ENCODE data around the gene FBXO9.
A peak's percentile ranks its signal among the peaks of the same experiment; 100 is the strongest.

FBXO9 gene

DNA sequence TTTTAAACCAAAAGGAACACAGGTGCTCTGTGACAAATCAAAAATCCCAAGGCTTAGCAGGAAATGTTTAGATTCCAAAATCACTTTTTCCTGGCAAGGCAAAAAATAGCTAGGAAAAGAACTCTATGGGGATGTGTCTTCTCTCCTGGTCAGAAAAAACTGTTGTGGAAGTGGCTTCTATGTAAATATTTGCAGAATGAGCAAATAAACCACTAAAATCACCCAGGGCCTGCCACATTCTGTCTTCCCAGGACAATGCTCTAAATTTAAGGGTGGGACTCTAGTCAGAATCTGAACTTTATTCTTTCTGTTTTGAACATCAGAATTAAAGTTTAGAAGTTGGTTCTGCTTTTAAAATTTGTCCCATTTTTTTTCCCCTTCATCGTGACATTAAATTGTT lies 54.1 kb downstream of the FBXO9 start:
- Histone ChIP-seq H3K36me3 (no peaks in the 10 kb centered on the region), H3K27me3 (ENCODE audit: insufficient read depth, low read depth, severe bottlenecking) (no peaks in the 10 kb centered on the region), H3K9me3 (ENCODE audit: severe bottlenecking) (peaks cover 5% of the 10 kb centered on the region), H3K4me3 (ENCODE audit: low read depth, low read length) (no peak overlapping the region), H3K27ac (peak overlapping the region; percentile 78)
- DNase-seq, result no peak
- TF ChIP-seq, protein P1, sequence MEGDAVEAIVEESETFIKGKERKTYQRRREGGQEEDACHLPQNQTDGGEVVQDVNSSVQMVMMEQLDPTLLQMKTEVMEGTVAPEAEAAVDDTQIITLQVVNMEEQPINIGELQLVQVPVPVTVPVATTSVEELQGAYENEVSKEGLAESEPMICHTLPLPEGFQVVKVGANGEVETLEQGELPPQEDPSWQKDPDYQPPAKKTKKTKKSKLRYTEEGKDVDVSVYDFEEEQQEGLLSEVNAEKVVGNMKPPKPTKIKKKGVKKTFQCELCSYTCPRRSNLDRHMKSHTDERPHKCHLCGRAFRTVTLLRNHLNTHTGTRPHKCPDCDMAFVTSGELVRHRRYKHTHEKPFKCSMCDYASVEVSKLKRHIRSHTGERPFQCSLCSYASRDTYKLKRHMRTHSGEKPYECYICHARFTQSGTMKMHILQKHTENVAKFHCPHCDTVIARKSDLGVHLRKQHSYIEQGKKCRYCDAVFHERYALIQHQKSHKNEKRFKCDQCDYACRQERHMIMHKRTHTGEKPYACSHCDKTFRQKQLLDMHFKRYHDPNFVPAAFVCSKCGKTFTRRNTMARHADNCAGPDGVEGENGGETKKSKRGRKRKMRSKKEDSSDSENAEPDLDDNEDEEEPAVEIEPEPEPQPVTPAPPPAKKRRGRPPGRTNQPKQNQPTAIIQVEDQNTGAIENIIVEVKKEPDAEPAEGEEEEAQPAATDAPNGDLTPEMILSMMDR (IDR thresholded peaks at IDR 0.05; ENCODE audit: low read depth, low read length), result no peak

DNA sequence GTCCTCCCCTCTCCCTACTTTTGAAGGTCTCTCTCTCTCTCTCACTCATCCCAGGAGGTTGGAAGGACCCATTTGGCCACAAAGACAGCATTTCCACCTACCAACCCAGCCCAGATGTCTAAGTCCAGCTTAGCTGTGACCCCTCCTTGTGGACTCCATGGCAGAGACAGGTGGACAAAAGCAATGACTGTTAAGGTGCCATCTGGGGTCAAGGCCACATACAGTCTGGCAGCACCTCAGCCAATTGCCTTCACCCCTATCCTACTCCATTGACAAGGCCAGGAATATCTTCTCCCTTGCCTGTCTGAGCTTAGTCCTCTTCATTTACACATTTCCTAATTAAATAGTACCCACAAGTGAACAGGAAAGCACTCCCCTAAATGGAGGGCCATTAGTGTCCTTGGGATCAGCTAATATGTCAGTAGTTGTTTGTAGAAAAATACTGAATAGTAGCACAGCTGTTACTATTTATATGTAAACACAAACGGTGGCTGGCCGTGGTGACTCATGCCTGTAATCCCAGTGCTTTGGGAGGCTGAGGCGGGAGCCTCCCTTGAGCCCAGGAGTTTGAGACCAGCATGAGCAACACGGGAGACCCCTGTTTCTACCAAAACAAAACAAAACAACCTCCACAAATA lies 54.7 kb downstream of the FBXO9 start:
- TF ChIP-seq, protein P1 (IDR thresholded peaks at IDR 0.05; ENCODE audit: low read depth, low read length), result 0 out of 2 replicates have a peak, but pooled peaks have one; percentile 5
- Histone ChIP-seq H3K27ac (peak overlapping the region; percentile 78), H3K4me3 (ENCODE audit: low read depth, low read length) (no peak overlapping the region), H3K9me3 (ENCODE audit: severe bottlenecking) (peaks cover 5% of the 10 kb centered on the region), H3K27me3 (ENCODE audit: insufficient read depth, low read depth, severe bottlenecking) (no peaks in the 10 kb centered on the region), H3K36me3 (no peaks in the 10 kb centered on the region)
- DNase-seq, result peak; percentile 91

DNA sequence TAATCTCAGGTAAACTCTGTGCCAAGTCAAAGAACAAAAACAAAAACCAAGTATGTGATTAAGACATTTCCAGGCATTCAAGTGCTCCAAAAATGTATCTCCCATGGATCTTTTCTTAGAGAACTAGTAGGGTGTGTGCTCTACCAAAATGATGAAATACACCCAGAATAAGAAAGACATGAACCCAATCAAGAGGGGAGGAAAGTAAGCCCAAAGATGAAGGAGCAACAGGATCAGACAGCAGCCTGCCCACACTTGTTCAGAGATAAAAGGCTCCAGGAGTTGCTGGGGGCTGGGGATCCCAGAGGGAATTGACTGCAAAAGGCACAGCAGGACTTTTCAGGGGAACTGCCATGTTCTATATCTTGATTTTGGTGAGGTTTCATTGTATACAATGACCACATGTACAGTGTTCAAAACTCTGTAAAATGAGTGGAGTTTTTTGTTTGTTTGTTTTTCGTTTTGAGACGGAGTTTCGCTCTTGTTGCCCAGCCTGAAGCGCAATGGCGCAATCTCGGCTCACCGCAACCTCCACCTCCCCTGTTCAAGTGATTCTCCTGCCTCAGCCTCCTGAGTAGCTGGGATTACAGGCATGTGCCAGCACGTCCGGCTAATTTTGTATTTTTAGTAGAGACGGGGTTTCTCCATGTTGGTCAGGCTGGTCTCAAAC lies 59.1 kb downstream of the FBXO9 start:
- no peaks in the 10 kb centered on the region for H3K36me3 ChIP-seq
- no peaks in the 10 kb centered on the region for H3K9me3 ChIP-seq (ENCODE audit: severe bottlenecking)
- no peaks in the 10 kb centered on the region for H3K27me3 ChIP-seq (ENCODE audit: insufficient read depth, low read depth, severe bottlenecking)
- no peak overlapping the region for H3K4me3 ChIP-seq (ENCODE audit: low read depth, low read length)
- no peak for DNase-seq
- TF ChIP-seq, protein P1 (IDR thresholded peaks at IDR 0.05; ENCODE audit: low read depth, low read length), result no peak
- no peak overlapping the region for H3K27ac ChIP-seq

DNA sequence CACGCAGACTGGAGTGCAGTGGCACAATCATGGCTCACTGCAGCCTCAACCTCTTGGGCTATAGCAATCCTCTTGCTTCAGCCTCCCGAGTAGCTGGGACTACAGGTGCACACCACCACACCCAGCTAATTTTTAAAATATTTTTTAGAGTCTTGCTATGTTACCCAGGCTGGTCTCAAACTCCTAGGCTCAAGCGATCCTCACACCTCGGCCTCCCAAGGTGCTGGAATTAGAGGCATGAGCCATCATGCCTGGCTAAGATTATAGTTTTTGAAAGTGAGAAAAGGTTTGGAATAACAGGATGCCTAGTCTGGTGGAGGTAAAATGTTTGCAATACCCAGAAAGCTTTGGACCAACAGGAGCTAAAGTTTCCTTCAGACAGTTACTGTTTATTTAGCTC lies 60.1 kb downstream of the FBXO9 start:
- DNase-seq, result no peak
- Histone ChIP-seq H3K9me3 (ENCODE audit: severe bottlenecking) (no peaks in the 10 kb centered on the region), H3K27me3 (ENCODE audit: insufficient read depth, low read depth, severe bottlenecking) (no peaks in the 10 kb centered on the region), H3K36me3 (no peaks in the 10 kb centered on the region), H3K4me3 (ENCODE audit: low read depth, low read length) (no peak overlapping the region), H3K27ac (no peak overlapping the region)
- TF ChIP-seq, protein P1 (IDR thresholded peaks at IDR 0.05; ENCODE audit: low read depth, low read length), result no peak

DNA sequence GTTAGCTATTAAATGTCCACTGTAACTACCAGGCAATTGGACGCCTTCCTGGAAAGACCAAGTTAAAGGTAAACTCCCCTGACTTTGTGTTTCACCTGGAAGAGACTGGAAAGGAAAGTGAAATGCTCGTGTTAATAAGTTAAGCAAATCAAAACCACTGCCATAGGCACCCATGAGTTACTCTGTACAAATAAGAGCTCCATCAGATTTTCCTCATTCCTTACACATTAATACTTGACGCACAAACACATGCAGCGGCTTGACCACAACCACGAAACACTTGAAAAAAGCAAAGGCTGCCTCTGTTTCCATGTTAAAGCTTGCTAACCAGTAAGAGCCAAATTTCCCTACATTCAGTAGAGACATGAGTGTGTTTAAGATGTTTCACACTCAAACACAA lies 63.6 kb downstream of the FBXO9 start:
- H3K27ac ChIP-seq, result no peak overlapping the region
- DNase-seq, result no peak

More for the DNA sequence above, 63.6 kb downstream of the FBXO9 start:
- Histone ChIP-seq H3K27me3 (ENCODE audit: insufficient read depth, low read depth, severe bottlenecking) (no peaks in the 10 kb centered on the region), H3K9me3 (ENCODE audit: severe bottlenecking) (no peaks in the 10 kb centered on the region), H3K4me3 (ENCODE audit: low read depth, low read length) (no peak overlapping the region), H3K36me3 (no peaks in the 10 kb centered on the region)
- TF ChIP-seq, protein P1 (IDR thresholded peaks at IDR 0.05; ENCODE audit: low read depth, low read length), result no peak
